GM12892 (cell line): ENCODE results near the gene ADGRD1.

Experiments
- POLR2A ChIP-seq: IDR thresholded peaks from 2 replicates; pipeline ENCODE4 v1.6.1; 2011; ENCODE audit warnings: low read depth, low read length, control low read depth
- POLR2AphosphoS5 ChIP-seq: IDR thresholded peaks from 2 replicates; pipeline ENCODE4 v1.6.1; 2011; ENCODE audit warnings: low read depth, low read length, control low read depth

- TF ChIP-seq POLR2A (no peak), POLR2AphosphoS5 (no peak)
Measured at GRCh38 chr12:131004166-131004565, 50.5 kb downstream of the ADGRD1 start.
